ENCODE measurements around the gene MUL1.

Gene MUL1

GRCh38 chr1:20538760-20539551 is 31.0 kb upstream of the MUL1 start:
- no peak overlapping the region for H3K27ac ChIP-seq (ENCODE audit: low read depth, low read length)
- H3K4me1 ChIP-seq (ENCODE audit: control insufficient read depth in 5 of 5, insufficient read depth in 5 of 5, low read length in 5 of 5): peaks cover 0 to under 1% (median 0%) of the 10 kb centered on the region in 5 donors
- no peaks in the 10 kb centered on the region for H3K9me3 ChIP-seq (ENCODE audit: control insufficient read depth in 5 of 5, low read length in 5 of 5)
- no peak overlapping the region for H3K4me3 ChIP-seq (ENCODE audit: low read depth in 1 of 5, low read length in 5 of 5)
- H3K36me3 ChIP-seq (ENCODE audit: control insufficient read depth in 5 of 5, insufficient read depth in 5 of 5, low read length in 5 of 5): no peaks in the 10 kb centered on the region
- H3K27me3 ChIP-seq (ENCODE audit: control insufficient read depth in 5 of 5, insufficient read depth in 4 of 5, low read length in 5 of 5): peaks cover 5 to 18% (median 10%) of the 10 kb centered on the region in 5 donors
- H3K9ac ChIP-seq (ENCODE audit: low read length in 5 of 5): no peak overlapping the region

- no peaks in the 10 kb centered on the region for H3K9me3 ChIP-seq (ENCODE audit: control insufficient read depth in 5 of 5, low read length in 5 of 5)
- H3K4me1 ChIP-seq (ENCODE audit: control insufficient read depth in 5 of 5, insufficient read depth in 5 of 5, low read length in 5 of 5): peaks cover 0 to 2% (median 0%) of the 10 kb centered on the region in 5 donors
- no peaks in the 10 kb centered on the region for H3K36me3 ChIP-seq (ENCODE audit: control insufficient read depth in 5 of 5, insufficient read depth in 5 of 5, low read length in 5 of 5)
Observed at GRCh38 chr1:20538227-20538626, 30.3 kb upstream of the MUL1 start.

GRCh38 chr1:20534659-20535417 is 26.9 kb upstream of the MUL1 start:
- Histone ChIP-seq H3K9me3 (ENCODE audit: control insufficient read depth in 5 of 5, low read length in 5 of 5) (no peaks in the 10 kb centered on the region), H3K4me1 (ENCODE audit: control insufficient read depth in 5 of 5, insufficient read depth in 5 of 5, low read length in 5 of 5) (peaks cover 0 to 2% (median 0%) of the 10 kb centered on the region in 5 donors), H3K36me3 (ENCODE audit: control insufficient read depth in 5 of 5, insufficient read depth in 5 of 5, low read length in 5 of 5) (no peaks in the 10 kb centered on the region), H3K9ac (ENCODE audit: low read length in 5 of 5) (no peak overlapping the region), H3K27ac (ENCODE audit: low read depth, low read length) (no peak overlapping the region), H3K4me3 (ENCODE audit: low read depth in 1 of 5, low read length in 5 of 5) (no peak overlapping the region), H3K27me3 (ENCODE audit: control insufficient read depth in 5 of 5, insufficient read depth in 4 of 5, low read length in 5 of 5) (peaks cover 4 to 23% (median 14%) of the 10 kb centered on the region in 5 donors)

More at GRCh38 chr1:20538227-20538626, 30.3 kb upstream of the MUL1 start:
- Histone ChIP-seq H3K9ac (ENCODE audit: low read length in 5 of 5) (no peak overlapping the region), H3K4me3 (ENCODE audit: low read depth in 1 of 5, low read length in 5 of 5) (no peak overlapping the region), H3K27me3 (ENCODE audit: control insufficient read depth in 5 of 5, insufficient read depth in 4 of 5, low read length in 5 of 5) (peaks cover 5 to 18% (median 12%) of the 10 kb centered on the region in 5 donors), H3K27ac (ENCODE audit: low read depth, low read length) (no peak overlapping the region)

GRCh38 chr1:20533635-20534034 is 25.7 kb upstream of the MUL1 start:
- H3K27me3 ChIP-seq (ENCODE audit: control insufficient read depth in 5 of 5, insufficient read depth in 4 of 5, low read length in 5 of 5): peaks cover 4 to 23% (median 14%) of the 10 kb centered on the region in 5 donors

GRCh38 chr1:20530901-20531300 is 22.9 kb upstream of the MUL1 start:
- peaks cover 0 to 2% (median 0%) of the 10 kb centered on the region in 5 donors for H3K4me1 ChIP-seq (ENCODE audit: control insufficient read depth in 5 of 5, insufficient read depth in 5 of 5, low read length in 5 of 5)
- no peaks in the 10 kb centered on the region for H3K9me3 ChIP-seq (ENCODE audit: control insufficient read depth in 5 of 5, low read length in 5 of 5)
- H3K27me3 ChIP-seq (ENCODE audit: control insufficient read depth in 5 of 5, insufficient read depth in 4 of 5, low read length in 5 of 5): peaks cover 4 to 31% (median 17%) of the 10 kb centered on the region in 5 donors
- no peak overlapping the region for H3K27ac ChIP-seq (ENCODE audit: low read depth, low read length)
- no peaks in the 10 kb centered on the region for H3K36me3 ChIP-seq (ENCODE audit: control insufficient read depth in 5 of 5, insufficient read depth in 5 of 5, low read length in 5 of 5)
- H3K9ac ChIP-seq (ENCODE audit: low read length in 5 of 5): no peak overlapping the region
- H3K4me3 ChIP-seq (ENCODE audit: low read depth in 1 of 5, low read length in 5 of 5): no peak overlapping the region

More at GRCh38 chr1:20533635-20534034, 25.7 kb upstream of the MUL1 start:
- Histone ChIP-seq H3K9ac (ENCODE audit: low read length in 5 of 5) (no peak overlapping the region), H3K27ac (ENCODE audit: low read depth, low read length) (no peak overlapping the region), H3K36me3 (ENCODE audit: control insufficient read depth in 5 of 5, insufficient read depth in 5 of 5, low read length in 5 of 5) (no peaks in the 10 kb centered on the region), H3K4me1 (ENCODE audit: control insufficient read depth in 5 of 5, insufficient read depth in 5 of 5, low read length in 5 of 5) (peaks cover 0 to 2% (median 0%) of the 10 kb centered on the region in 5 donors), H3K9me3 (ENCODE audit: control insufficient read depth in 5 of 5, low read length in 5 of 5) (no peaks in the 10 kb centered on the region), H3K4me3 (ENCODE audit: low read depth in 1 of 5, low read length in 5 of 5) (no peak overlapping the region)

- Histone ChIP-seq H3K4me3 (ENCODE audit: low read depth in 1 of 5, low read length in 5 of 5) (no peak overlapping the region), H3K36me3 (ENCODE audit: control insufficient read depth in 5 of 5, insufficient read depth in 5 of 5, low read length in 5 of 5) (no peaks in the 10 kb centered on the region), H3K27me3 (ENCODE audit: control insufficient read depth in 5 of 5, insufficient read depth in 4 of 5, low read length in 5 of 5) (peaks cover 4 to 32% (median 16%) of the 10 kb centered on the region in 5 donors), H3K9ac (ENCODE audit: low read length in 5 of 5) (no peak overlapping the region), H3K27ac (ENCODE audit: low read depth, low read length) (no peak overlapping the region), H3K4me1 (ENCODE audit: control insufficient read depth in 5 of 5, insufficient read depth in 5 of 5, low read length in 5 of 5) (peaks cover 0 to 2% (median 0%) of the 10 kb centered on the region in 5 donors), H3K9me3 (ENCODE audit: control insufficient read depth in 5 of 5, low read length in 5 of 5) (no peaks in the 10 kb centered on the region)
Observed at GRCh38 chr1:20530306-20530705, 22.4 kb upstream of the MUL1 start.

GRCh38 chr1:20528221-20528620 is 20.3 kb upstream of the MUL1 start:
- H3K9ac ChIP-seq (ENCODE audit: low read length in 5 of 5): no peak overlapping the region
- H3K4me1 ChIP-seq (ENCODE audit: control insufficient read depth in 5 of 5, insufficient read depth in 5 of 5, low read length in 5 of 5): no peaks in the 10 kb centered on the region
- no peaks in the 10 kb centered on the region for H3K9me3 ChIP-seq (ENCODE audit: control insufficient read depth in 5 of 5, low read length in 5 of 5)
- H3K4me3 ChIP-seq (ENCODE audit: low read depth in 1 of 5, low read length in 5 of 5): no peak overlapping the region
- no peaks in the 10 kb centered on the region for H3K36me3 ChIP-seq (ENCODE audit: control insufficient read depth in 5 of 5, insufficient read depth in 5 of 5, low read length in 5 of 5)
- no peak overlapping the region for H3K27ac ChIP-seq (ENCODE audit: low read depth, low read length)
- H3K27me3 ChIP-seq (ENCODE audit: control insufficient read depth in 5 of 5, insufficient read depth in 4 of 5, low read length in 5 of 5): peaks cover 4 to 27% (median 14%) of the 10 kb centered on the region in 5 donors

GRCh38 chr1:20526267-20526666 is 18.3 kb upstream of the MUL1 start:
- H3K4me1 ChIP-seq (ENCODE audit: control insufficient read depth in 5 of 5, insufficient read depth in 5 of 5, low read length in 5 of 5): peaks cover 0 to 7% (median 3%) of the 10 kb centered on the region in 5 donors
- no peaks in the 10 kb centered on the region for H3K36me3 ChIP-seq (ENCODE audit: control insufficient read depth in 5 of 5, insufficient read depth in 5 of 5, low read length in 5 of 5)
- H3K9ac ChIP-seq (ENCODE audit: low read length in 5 of 5): no peak overlapping the region
- peaks cover 4 to 27% (median 14%) of the 10 kb centered on the region in 5 donors for H3K27me3 ChIP-seq (ENCODE audit: control insufficient read depth in 5 of 5, insufficient read depth in 4 of 5, low read length in 5 of 5)
- H3K4me3 ChIP-seq (ENCODE audit: low read depth in 1 of 5, low read length in 5 of 5): no peak overlapping the region
- H3K27ac ChIP-seq (ENCODE audit: low read depth, low read length): no peak overlapping the region
- no peaks in the 10 kb centered on the region for H3K9me3 ChIP-seq (ENCODE audit: control insufficient read depth in 5 of 5, low read length in 5 of 5)

GRCh38 chr1:20521960-20522861 is 14.3 kb upstream of the MUL1 start:
- Histone ChIP-seq H3K9ac (ENCODE audit: low read length in 5 of 5) (peak overlapping the region in 1 of 5 donors; percentile 64), H3K27ac (ENCODE audit: low read depth, low read length) (no peak overlapping the region), H3K4me3 (ENCODE audit: low read depth in 1 of 5, low read length in 5 of 5) (peak overlapping the region in 3 of 5 donors; percentile 33 to 61 (median 44)), H3K27me3 (ENCODE audit: control insufficient read depth in 5 of 5, insufficient read depth in 4 of 5, low read length in 5 of 5) (peaks cover 0 to 13% (median 2%) of the 10 kb centered on the region in 5 donors), H3K4me1 (ENCODE audit: control insufficient read depth in 5 of 5, insufficient read depth in 5 of 5, low read length in 5 of 5) (peaks cover 0 to 7% (median 3%) of the 10 kb centered on the region in 5 donors), H3K9me3 (ENCODE audit: control insufficient read depth in 5 of 5, low read length in 5 of 5) (no peaks in the 10 kb centered on the region), H3K36me3 (ENCODE audit: control insufficient read depth in 5 of 5, insufficient read depth in 5 of 5, low read length in 5 of 5) (no peaks in the 10 kb centered on the region)

All from subcutaneous abdominal adipose tissue (tissue), 5 donors.